GM19324 (cell line): Measurements from ENCODE around the gene ZNF3.

ENCODE experiments used
- ATAC-seq: cut with Tn5 transposase; IDR thresholded peaks from one replicate; pipeline ENCODE4 v1.9.1; 2021; ENCODE audit warnings: mild to moderate bottlenecking, moderate library complexity; ENCODE audit not compliant: unreplicated experiment, low FRiP score

Gene ZNF3

DNA sequence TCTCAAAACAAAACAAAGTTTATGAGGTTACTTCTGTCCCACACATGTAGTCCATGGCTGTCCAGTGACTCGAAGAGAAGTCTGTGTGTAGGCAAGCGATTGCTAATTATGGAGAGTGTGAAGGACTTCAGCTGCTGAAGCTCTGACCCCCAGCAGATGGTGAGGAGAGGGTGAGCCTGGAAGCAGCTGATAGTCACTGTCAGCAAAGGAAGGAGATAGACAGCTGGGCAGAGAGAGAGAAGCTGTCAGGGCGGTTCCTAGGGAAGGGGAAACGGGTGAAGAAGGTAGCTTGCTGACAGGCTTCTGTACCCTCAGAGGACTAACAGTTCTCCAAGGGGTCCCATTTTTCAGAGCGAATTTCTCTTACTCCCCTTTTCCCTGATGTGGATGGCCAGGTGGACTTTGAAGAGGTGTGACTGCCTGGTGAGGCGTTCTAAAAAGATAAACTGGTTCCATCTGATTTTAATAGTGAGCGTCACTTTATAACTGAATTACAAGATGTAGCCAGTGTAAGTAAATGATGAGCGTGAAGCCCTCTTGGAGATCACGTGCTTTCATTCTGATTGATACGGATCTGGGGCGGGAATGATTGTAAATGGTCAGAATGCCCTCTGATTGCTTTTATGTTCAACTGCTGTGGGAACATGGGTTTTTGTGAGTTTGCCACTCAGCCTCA lies 19.9 kb downstream of the ZNF3 start:
- no peak for ATAC-seq

DNA sequence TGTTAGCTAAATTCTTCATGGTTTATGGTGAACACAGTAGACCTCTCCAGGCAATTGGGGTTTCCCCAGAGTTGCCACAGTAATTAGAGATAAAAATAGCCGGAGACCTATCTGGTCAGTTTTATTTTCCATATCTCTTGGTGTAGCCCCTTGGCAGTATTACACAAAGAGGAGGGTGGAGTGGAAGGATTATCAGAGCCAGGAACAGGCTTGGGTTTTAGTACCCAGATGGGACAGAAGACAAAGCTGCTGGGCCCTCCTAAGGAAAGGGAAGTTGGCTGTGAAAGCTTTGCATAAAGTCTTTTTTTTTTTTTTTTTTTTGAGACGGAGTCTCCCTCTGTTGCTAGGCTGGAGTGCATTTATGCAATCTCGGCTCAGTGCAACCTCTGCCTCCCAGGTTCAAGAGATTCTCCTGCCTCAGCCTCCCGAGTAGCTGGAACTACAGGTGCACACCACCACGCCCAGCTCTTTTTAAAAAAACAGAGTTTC lies 22.2 kb downstream of the ZNF3 start:
- no peak for ATAC-seq

DNA sequence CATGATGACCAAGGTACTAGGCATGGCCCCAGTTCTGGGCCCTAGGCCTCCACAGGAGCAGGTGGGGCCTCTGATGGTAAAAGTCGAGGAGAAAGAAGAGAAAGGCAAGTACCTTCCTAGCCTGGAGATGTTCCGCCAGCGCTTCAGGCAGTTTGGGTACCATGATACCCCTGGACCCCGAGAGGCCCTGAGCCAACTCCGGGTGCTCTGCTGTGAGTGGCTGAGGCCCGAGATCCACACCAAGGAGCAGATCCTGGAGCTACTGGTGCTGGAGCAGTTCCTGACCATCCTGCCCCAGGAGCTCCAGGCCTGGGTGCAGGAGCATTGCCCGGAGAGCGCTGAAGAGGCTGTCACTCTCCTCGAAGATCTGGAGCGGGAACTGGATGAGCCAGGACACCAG lies 24.5 kb downstream of the ZNF3 start:
- no peak for ATAC-seq

DNA sequence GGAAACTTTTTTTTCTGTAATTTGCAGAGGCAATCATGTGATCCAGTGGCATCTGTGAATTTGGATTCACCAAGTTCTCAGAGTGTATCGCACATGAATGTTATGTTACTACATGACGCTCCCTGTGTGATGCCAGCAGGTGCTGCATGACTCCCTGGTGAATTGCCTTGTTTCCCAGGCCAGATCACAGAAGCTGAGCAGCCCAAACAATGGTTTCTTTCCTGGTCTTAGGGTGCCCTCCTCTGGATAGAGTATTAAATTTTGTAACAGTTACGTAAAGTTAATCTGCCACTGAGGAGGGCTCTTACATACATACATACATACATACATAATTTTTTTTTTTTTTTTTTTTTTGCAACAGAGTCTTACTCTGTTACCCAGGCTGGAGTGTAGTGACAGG lies 28.3 kb downstream of the ZNF3 start:
- ATAC-seq, result no peak

DNA sequence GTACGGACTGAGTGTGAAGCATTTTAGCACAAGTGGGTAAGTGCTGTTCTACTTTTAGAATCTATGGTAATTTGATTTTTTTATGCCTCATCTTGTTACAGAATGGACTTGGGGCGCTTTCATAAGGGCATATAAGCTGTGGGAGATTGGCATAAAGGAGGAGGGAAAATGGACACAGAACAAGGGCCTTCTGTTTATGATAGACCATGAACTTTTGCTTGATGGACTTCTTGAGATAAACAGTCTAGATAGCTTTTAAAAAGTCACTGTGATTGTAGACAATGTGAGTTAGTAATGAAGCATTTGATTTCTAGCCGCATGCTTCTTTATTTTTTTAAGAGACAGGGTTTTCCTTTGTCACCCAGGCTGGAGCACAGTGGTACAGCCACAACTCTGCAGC lies 29.9 kb downstream of the ZNF3 start:
- no peak for ATAC-seq

DNA sequence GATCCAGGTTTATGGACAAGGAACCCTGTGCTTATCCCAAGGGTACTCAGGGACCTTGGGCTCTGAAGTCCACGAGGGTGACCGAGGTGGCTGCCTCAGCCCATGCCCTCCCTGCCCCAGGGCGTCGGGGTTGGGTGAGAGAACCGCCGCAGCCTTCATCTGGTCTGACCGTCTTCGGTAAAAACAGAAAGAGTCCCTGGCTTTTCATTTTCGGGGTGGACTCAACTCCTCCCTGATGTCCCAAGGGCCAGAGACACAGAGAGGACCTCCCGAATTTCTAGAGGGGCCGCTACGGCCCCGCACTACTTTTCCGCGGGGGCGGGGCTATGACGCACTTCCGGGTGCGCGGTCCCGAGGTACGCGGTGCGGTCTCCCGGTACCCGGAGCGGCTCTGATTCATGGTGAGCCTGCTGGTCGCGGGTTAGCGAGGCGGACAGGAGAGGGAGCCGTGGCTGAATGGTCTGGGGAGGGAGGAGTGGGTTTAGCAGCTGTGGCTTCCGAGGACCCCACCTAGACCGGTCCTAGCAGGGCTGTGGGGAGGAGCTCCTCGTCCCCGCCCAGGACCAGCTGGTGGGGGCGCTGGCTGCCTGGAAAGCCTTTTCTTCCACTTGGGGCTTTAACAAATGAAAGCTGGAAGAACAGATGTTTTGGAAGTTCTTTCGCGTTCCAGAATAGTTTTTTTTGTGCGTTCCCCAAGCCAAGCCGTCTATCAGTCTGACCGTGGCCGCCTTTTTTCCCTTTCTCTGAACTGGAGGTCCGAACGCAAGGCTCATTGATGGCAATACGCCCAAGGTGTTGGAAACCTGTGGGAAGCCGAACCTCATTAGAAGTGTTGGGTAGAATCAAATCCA lies 31.9 kb downstream of the ZNF3 start, which contains the start of gene ZSCAN21:
TSS of gene ZSCAN21 (plus strand) at position 334 of the 851 bp plus-strand sequence. CDS start 7,233 bp downstream, outside the sequence.
- ATAC-seq, result peak; percentile 93

DNA sequence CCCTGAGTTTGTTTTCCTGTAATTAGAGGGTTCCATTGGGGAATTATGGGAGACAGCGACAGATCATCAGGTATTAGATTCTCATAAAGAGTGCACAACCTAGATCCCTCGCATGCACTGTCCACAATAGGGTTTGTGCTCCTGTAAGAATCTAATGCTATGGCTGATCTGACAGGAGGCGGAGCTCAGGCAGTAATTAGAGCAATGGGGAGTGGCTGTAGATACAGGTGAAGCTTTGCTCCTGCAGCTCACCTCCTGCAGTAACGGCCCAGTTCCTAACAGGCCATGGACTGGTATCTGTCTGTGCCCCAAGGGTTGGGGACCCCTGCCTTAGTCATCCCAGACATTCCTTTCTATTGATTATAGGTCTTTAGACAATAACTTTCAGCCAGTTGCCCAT lies 32.8 kb downstream of the ZNF3 start:
- no peak for ATAC-seq

DNA sequence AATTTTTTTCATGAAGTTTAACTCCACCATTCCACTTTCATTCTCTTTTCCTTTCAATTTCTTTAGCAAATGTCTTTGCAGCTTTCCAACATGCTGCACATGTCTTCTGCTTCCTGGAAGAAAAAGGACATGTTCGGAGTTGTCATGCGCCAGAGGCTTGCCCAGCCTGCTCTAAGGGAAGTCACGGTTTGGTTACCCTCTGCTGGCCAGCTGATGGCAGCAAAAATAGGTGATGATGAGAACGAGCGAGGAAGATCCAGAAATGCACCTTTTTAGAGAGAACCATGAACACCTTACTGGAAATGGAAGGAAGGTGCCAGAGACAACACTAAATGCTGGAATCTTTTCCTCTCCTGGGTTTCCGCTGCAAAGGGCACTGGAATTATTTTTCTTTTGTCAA lies 36.8 kb downstream of the ZNF3 start:
- no peak for ATAC-seq

DNA sequence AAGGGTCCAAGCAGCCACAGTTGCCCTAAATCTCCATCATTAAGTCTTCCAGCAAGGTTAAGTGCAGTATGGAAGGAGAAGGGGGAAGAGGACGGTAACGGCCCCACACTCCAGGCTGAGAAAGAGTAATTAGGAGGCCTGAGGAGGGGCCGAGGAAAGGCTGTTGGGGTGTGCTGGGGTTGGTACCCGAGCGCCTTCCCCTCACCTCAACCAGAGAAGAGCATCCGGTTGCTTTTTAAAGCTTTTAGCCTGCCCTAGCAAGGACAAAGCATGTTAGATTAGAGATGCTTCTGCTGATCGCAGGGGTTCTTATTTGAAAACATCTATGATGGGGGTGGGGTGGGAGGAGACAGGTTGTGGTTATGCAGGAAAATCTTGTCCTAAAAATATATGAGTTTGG lies 40.9 kb downstream of the ZNF3 start:
- ATAC-seq, result no peak

DNA sequence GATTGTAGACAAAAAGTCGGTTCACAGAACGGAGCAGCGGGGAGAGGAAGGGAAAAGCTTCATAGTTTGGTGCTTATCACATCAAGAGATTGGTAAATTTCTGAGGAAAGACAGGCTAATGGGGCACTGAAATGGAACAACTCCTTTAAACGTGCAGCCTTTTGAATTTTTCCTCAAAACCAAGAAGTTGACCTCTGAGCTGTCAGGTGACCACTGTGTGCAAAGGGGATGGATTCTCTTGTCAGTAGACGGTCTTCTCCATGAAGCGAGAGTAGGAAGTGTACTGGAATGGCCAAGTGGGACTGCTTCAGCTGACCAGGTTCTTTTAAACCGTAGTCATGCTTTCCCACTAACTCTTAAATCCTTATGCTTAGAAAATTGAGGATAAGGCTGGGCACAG lies 43.2 kb downstream of the ZNF3 start:
- no peak for ATAC-seq

DNA sequence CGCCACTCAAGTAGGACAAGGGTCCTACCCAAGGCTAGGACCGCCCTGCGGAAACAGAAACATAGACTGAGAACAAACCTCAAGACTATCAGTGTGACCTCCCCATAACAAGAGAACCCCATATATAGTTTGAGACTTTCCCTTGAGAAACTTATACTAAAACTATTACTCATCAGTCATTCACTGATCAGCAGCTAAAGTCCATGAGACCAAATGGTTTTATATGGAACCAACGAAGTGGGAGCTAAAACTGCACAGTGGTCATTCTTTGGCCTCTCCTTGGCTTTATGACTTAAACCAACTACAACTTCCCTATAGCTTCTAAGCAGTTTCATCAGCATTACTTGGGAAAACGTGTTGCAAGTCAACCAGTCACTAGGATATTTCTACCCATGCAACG lies 45.6 kb downstream of the ZNF3 start:
- ATAC-seq, result no peak

DNA sequence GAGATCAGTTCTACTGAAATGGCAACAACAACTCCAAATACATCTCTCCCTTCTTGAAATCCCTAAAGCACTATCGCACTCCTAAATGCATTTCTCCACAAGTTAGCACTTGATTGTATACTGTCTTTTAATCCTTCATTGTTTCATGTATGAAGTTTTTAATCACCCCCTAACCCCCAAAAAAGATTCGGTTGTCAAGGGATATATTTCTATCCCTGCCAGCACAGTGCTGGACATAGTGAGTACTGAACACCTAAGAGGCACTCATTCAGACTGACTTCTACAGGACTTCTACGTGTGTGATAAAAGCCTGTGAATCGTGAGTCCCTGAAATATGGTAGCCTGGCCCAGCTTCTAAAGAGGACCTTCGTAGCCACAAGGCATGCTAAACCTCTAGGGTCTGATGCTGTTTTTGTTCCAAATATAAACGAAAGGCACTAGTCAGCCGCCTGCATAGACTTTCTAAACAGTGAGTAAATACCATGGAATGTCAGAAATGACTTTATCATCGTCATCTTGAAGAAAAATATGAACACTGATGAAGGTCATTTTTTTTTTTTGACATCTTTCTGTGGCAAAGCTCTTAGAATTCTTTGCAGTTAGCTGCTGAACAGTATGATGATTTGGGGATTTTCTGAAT lies 46.5 kb downstream of the ZNF3 start:
- no peak for ATAC-seq

DNA sequence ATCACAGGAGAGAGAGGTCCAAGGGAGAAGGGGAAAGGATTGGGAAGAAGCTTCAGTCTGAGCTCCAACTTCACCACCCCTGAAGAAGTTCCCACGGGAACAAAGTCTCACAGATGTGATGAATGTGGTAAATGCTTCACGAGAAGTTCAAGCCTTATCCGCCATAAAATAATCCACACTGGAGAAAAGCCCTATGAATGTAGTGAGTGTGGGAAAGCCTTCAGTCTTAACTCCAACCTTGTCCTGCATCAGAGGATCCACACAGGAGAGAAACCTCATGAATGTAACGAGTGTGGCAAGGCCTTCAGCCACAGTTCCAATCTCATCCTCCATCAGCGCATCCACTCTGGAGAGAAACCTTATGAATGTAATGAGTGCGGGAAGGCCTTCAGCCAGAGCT lies 48.0 kb downstream of the ZNF3 start:
- ATAC-seq, result no peak

DNA sequence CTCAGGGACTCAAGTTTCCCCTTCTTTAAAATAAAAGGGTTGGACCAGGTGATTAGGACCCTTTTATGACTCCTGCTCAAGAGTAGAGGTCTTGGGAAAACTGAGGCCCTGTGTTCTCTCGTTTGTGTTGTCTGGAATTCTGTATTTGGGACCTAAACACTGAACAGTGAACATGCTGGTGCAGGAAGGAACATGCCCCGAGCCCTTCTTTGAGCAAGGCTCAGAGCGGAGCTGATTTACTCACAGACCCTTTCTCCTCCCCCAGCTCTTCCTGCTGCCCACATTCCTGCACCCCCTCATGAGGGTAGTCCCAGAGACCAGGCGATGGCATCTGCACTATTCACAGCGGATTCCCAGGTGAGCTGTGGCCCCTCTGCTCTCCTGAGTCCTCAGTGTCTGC lies 51.9 kb downstream of the ZNF3 start:
- no peak for ATAC-seq

DNA sequence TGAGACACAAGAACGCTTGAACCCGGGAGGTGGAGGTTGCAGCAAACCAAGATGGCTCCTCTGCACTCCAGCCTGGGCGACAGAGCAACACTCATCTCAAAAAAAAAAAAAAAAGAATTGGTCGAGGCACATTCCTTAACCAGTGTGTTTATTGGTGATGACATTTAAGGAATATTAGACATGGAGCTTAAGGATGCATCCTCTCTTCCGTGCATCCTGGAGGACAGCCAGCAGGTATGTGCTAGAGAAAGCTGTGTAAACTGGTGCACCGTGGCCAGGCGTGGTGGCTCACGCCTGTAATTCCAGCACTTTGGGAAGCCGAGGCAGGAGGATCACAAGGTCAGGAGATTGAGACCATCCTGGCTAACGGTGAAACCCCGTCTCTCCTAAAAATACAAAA lies 54.3 kb downstream of the ZNF3 start:
- ATAC-seq, result no peak

DNA sequence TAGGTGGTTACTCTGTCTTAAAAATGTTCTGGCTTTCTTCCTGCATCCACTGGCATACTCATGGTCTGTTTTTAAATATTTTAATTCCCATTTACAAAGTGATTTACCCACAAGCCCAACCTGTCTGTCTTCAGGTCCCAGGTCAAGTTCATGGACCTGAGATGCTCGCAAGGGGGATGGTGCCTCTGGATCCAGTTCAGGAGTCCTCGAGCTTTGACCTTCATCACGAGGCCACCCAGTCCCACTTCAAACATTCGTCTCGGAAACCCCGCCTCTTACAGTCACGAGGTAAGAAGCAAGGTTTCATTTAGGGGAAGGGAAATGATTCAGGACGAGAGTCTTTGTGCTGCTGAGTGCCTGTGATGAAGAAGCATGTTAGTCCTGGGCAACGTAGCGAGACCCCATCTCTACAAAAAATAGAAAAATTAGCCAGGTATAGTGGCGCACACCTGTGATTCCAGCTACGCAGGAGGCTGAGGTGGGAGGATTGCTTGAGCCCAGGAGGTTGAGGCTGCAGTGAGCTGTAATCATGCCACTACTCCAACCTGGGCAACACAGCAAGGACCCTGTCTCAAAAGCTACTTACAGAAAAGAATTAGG lies 57.4 kb downstream of the ZNF3 start:
- ATAC-seq, result no peak

DNA sequence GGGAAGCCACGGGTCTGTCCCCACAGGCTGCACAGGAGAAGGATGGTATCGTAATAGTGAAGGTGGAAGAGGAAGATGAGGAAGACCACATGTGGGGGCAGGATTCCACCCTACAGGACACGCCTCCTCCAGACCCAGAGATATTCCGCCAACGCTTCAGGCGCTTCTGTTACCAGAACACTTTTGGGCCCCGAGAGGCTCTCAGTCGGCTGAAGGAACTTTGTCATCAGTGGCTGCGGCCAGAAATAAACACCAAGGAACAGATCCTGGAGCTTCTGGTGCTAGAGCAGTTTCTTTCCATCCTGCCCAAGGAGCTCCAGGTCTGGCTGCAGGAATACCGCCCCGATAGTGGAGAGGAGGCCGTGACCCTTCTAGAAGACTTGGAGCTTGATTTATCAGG lies 58.0 kb downstream of the ZNF3 start:
- ATAC-seq, result no peak

DNA sequence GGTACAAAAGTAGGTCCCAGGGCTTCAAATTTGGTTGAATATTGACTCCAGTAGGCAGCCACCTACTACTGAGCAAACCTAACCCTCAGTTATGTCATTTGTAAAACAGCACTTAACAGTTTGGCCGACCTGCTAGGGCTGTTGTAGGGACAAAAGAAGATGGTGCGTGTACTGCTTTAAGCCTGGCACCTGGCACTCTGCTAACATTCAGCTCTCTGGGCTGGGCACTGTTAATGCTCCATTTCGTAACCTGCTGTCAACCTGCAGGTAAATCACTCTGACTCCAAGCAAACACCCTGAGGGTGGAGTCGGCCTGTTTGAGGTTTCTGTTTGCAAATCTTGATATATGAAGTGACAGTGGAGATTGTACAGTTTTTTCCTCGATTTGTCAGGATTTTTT lies 58.9 kb downstream of the ZNF3 start:
- no peak for ATAC-seq

DNA sequence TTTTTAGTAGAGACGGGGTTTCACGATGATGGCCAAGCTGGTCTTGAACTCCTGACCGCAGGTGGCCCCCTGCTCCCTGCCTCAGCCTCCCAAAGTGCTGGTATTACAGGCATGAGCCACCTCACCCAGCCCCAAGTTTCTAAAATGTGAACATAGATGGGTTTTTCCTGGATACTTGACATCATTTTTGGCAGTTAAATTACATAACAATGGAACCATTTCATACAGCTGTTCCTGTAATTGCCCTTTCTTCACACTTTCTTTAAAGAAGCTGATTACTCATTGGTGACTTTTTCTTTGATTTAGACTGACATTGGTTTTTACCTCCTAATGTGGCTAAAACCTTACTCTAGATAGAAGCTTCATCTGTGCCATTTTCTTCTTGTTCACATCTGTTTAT lies 60.2 kb downstream of the ZNF3 start:
- no peak for ATAC-seq
